Astrocyte of the cerebellum (primary cell): Measurements from ENCODE around the gene DEF6.

Source experiments
- DNase-seq: peaks from one replicate; pipeline ENCODE4 v3.0.0-alpha.2; 2011; ENCODE audit warnings: low read depth
- H3K4me3 ChIP-seq: 2 replicates; pipeline ENCODE4 v1.5.1; 2011; ENCODE audit warnings: mild to moderate bottlenecking, low read depth, low read length, moderate library complexity
- in situ Hi-C: cut with HindIII; loops from 2 replicates; pipeline ENCODE4 v1.10.0; 2017; ENCODE audit warnings: low sequenced_read_pairs
- TF ChIP-seq, protein P1 (sequence below): IDR thresholded peaks from 2 replicates; pipeline ENCODE4 v1.5.1; 2012; ENCODE audit warnings: low read length, low read depth, moderate library complexity, mild to moderate bottlenecking; ENCODE audit errors: missing control alignments

Gene DEF6

DNA sequence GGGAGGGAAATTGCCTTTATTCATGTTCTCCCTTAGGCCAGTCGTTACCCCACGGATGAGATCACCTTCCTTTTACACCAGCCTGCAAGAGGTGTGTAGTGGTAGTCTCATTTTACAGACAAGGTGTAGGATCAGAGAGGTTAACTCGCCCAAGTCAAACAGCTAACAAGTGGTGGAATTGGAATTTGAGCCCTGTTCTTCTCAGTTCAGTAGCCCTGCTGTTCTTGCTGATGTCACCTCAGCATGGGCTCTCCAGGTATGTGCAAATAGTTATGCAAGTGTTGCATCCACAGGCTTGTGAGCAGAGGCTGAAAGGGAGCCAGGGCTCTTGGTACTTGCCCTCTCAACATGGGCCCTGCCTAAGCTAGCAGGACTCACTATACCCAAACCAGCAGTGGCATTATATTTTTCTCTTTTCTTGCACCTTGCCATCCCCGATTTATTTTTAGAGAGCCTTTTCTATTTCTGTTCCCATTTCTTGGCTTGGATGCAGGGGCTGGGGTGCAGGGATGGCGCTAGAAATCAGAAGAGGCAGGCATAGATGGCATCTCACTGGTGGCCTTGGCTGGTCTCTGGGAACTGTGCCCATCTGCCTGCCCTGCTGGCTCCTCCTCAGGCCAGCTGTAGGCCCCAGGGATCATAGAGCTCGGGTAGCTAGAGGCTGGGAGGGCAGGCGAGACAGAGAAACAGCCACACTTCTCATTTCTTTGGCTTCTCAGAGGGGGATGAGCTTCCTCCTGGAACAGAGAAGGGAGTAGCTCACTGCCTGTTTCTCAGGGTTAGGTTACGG lies 62.9 kb downstream of the DEF6 start:
- no peak overlapping the region for H3K4me3 ChIP-seq
- TF ChIP-seq, protein P1, sequence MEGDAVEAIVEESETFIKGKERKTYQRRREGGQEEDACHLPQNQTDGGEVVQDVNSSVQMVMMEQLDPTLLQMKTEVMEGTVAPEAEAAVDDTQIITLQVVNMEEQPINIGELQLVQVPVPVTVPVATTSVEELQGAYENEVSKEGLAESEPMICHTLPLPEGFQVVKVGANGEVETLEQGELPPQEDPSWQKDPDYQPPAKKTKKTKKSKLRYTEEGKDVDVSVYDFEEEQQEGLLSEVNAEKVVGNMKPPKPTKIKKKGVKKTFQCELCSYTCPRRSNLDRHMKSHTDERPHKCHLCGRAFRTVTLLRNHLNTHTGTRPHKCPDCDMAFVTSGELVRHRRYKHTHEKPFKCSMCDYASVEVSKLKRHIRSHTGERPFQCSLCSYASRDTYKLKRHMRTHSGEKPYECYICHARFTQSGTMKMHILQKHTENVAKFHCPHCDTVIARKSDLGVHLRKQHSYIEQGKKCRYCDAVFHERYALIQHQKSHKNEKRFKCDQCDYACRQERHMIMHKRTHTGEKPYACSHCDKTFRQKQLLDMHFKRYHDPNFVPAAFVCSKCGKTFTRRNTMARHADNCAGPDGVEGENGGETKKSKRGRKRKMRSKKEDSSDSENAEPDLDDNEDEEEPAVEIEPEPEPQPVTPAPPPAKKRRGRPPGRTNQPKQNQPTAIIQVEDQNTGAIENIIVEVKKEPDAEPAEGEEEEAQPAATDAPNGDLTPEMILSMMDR, result no peak
- in situ Hi-C loops, result no loop called here
- peak; percentile 65 for DNase-seq

DNA sequence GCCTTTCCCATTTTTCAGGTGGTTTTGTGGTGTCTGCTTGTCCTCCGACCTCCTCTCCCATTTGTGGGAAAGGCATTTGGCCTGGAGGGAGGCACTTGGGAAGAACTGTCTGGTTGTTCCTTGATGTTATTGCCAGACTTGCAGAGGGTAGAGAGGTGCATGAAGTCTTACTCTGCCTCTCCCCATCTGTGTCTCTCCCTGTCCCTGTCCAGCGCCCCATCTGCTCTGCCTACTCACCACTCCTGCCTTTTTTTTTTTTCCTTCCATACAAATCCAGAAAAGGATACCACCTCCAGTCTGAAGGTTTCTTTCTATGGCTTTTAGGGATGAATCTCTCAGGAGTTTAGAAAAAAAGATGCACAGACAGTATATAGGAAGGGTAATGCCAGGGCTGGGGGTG lies 64.6 kb downstream of the DEF6 start:
- in situ Hi-C loops, result no loop called here
- TF ChIP-seq, protein P1, result no peak

DNA sequence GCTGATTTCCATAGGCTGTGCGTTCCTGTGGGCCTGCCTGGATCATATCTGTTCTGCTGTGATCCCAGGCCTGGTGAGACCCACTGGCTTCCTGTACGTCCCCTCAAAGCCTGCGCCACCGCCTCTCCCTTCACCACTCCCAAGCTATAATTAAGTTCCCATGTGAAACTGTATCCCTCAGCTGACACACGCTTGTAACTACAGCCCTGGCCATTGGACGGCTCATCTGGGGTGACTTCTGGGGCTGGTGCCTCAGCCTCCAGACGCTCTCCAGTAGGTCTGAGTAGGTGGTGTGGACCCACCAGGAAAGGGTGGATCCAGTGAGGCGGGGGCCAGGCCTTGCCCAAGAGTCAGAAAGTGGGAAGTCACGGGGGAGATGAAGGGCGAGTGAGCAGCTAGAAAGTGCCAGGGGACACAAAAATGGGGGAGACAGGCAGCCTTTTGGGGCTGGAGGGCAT lies 65.7 kb downstream of the DEF6 start:
- no peak overlapping the region for H3K4me3 ChIP-seq
- TF ChIP-seq, protein P1, result no peak
- DNase-seq, result no peak
- in situ Hi-C loops, result no loop called here

More for the DNA sequence above, 64.6 kb downstream of the DEF6 start:
- DNase-seq, result no peak
- H3K4me3 ChIP-seq, result no peak overlapping the region

DNA sequence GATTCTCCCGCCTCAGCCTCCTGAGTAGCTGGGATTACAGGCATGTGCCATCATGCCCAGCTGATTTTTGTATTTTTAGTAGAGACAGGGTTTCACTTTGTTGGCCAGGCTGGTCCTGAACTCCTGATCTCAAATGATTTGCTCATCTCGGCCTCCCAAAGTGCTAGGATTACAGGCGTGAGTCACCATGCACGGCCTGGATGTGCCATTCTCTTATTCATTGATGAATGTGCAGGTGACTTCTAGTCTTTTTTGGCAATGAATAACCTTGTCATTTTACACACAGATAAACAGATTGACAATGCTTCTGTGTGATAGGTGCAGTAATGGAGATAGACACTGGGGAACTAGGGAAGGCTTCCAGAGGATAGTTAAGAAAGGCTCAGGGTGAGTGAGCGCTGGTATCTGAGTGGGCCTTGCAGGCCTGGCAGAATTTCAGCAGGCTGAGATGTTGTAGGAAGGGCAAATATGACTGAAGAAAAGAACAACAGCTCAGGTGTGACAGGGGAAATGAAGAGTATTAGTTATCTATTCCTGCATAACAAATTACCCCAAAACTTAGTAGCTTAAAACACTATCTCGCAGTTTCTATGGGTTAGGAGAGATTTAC lies 68.1 kb downstream of the DEF6 start:
- in situ Hi-C loops, result no loop called here
- no peak for DNase-seq
- no peak overlapping the region for H3K4me3 ChIP-seq

DNA sequence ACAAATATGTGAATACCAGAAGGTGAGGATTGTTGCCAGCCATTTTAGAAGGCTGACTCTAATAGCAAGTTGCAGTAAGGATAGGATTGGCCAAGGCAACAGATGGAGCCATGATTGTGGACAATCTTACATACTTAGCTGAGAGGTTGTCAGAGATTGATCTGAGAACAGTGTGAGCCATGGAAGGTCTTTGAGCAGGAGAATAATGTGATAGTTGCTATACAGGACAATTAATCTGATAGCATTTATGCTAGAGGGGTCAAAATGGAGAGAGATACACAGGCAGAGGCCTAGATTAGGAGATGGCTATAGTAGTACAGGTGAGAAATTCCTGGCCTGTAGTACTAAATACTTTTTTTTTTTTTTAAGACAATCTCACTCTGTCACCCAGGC lies 68.6 kb downstream of the DEF6 start:
- DNase-seq, result no peak
- TF ChIP-seq, protein P1, result no peak
- in situ Hi-C loops, result no loop called here
- H3K4me3 ChIP-seq, result no peak overlapping the region

More for the DNA sequence above, 68.1 kb downstream of the DEF6 start:
- TF ChIP-seq, protein P1, result no peak

DNA sequence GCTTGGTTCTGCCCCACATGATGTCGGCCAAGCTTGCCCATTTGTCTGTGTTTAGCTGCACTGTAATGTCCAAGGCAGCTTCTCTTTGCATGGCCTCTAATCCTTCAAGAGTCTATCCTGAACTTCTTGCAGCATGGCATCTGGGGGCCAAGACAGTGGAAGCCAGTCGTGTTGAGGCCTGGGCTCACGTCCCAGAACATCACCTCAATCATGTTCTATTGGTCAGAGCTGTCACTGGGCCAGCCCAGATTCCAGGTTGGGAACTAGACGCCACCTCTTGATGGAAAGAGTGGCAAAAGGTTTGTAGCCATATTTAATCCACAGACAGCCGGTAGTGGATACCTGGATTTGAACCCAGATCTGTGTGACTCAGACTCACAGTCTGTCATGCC lies 70.0 kb downstream of the DEF6 start:
- in situ Hi-C loops, result no loop called here

More for the DNA sequence above, 70.0 kb downstream of the DEF6 start:
- TF ChIP-seq, protein P1, result no peak
- DNase-seq, result no peak
- H3K4me3 ChIP-seq, result no peak overlapping the region
